GM19397 (cell line): ENCODE results near the gene EGR4.

ENCODE experiments used
- ATAC-seq: cut with Tn5 transposase; IDR thresholded peaks from one replicate; pipeline ENCODE4 v1.9.1; 2021; ENCODE audit warnings: mild to moderate bottlenecking, moderate library complexity; ENCODE audit not compliant: unreplicated experiment

Gene EGR4

GRCh38 chr2:73290049-73290839, 3.1 kb downstream of the EGR4 start:
- ATAC-seq, result no peak

- no peak for ATAC-seq
These were observed 4.0 kb downstream of the EGR4 start for GRCh38 chr2:73289304-73289703.

GRCh38 chr2:73286134-73286655, 7.2 kb downstream of the EGR4 start:
- no peak for ATAC-seq

- peak; percentile 51 for ATAC-seq
These were observed 8.1 kb downstream of the EGR4 start for GRCh38 chr2:73285159-73285739.

GRCh38 chr2:73284296-73285158, 8.8 kb downstream of the EGR4 start, which contains the start of gene FBXO41:
TSS of gene FBXO41 (minus strand) at chr2:73284478. CDS start at chr2:73269630, 14,848 bp downstream.
- ATAC-seq, result peak; percentile 75

- ATAC-seq, result peak; percentile 21
These were observed 9.6 kb downstream of the EGR4 start for GRCh38 chr2:73283545-73284295.

GRCh38 chr2:73282924-73283544, 10.3 kb downstream of the EGR4 start:
- no peak for ATAC-seq

GRCh38 chr2:73281244-73281643, 12.1 kb downstream of the EGR4 start:
- no peak for ATAC-seq

GRCh38 chr2:73279852-73280251, 13.5 kb downstream of the EGR4 start:
- ATAC-seq, result no peak

- ATAC-seq, result no peak
These were observed 21.1 kb downstream of the EGR4 start for GRCh38 chr2:73272270-73272669.

GRCh38 chr2:73269686-73270465, 23.5 kb downstream of the EGR4 start:
- peak; percentile 16 for ATAC-seq

GRCh38 chr2:73268830-73269685, 24.3 kb downstream of the EGR4 start:
- ATAC-seq, result peak; percentile 45

GRCh38 chr2:73268366-73268829, 24.9 kb downstream of the EGR4 start:
- no peak for ATAC-seq

GRCh38 chr2:73267008-73267407, 26.3 kb downstream of the EGR4 start:
- no peak for ATAC-seq

- no peak for ATAC-seq
These were observed 27.1 kb downstream of the EGR4 start for GRCh38 chr2:73266061-73266901.

- ATAC-seq, result no peak
These were observed 27.9 kb downstream of the EGR4 start for GRCh38 chr2:73265298-73266060.

GRCh38 chr2:73264783-73265182, 28.6 kb downstream of the EGR4 start:
- no peak for ATAC-seq
